Stimulated activated CD8-positive, alpha-beta memory T cell treated with anti-CD3 and anti-CD28 coated beads, Interleukin-15, amount 100 ng/mL, for 24 hours (primary cell): ENCODE data around the gene TOP2A.

Source experiments
- DNase-seq: peaks from one replicate; pipeline ENCODE4 v3.0.0-alpha.2; 2020; ENCODE audit warnings: low read depth

TOP2A gene

DNA sequence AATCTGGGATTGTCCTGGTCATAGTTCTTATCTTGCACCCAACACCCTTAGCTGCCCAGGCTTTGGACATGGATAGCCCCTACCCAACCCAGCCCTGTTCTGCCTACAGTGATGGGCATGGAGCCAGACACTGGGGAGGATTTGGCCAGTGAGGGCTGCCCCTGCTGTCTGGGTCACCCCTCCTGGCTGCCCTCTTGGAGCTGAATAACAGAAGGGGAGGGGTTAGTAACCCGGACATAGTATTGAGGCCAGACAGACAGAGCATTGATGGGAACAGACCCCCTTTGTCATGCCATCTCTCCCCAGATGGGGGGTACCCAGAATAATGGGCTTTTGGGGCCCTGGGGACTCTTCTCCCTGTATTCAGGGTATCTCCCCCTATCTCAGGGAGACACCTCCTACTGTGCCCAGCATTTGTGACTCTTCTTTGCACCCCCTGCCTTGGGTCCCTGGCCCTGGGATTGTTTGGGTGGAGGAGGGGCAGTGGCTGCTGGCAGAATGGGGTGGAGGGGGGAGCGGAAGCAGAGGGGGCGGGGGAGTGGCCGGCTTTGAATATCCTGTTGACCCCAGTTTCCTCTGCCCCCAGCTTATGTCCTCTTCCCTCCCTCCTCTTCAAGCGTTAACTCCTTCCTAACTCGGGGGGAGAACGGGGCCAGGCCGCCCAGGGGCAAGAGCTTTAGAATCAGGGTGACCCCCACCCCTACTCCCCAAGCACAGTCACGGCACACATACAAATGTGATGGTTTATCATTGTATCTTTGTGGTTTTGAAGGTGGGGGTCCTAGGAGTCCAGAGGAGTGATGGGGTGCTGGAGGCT, 70.2 kb downstream of the TOP2A start:
- no peak for DNase-seq

- DNase-seq = no peak
Observed at GRCh38 chr17:40346765-40347158, 70.9 kb downstream of the TOP2A start.

GRCh38 chr17:40345994-40346764, 71.5 kb downstream of the TOP2A start:
- DNase-seq = no peak

GRCh38 chr17:40345161-40345993, 72.3 kb downstream of the TOP2A start:
- no peak for DNase-seq

DNA sequence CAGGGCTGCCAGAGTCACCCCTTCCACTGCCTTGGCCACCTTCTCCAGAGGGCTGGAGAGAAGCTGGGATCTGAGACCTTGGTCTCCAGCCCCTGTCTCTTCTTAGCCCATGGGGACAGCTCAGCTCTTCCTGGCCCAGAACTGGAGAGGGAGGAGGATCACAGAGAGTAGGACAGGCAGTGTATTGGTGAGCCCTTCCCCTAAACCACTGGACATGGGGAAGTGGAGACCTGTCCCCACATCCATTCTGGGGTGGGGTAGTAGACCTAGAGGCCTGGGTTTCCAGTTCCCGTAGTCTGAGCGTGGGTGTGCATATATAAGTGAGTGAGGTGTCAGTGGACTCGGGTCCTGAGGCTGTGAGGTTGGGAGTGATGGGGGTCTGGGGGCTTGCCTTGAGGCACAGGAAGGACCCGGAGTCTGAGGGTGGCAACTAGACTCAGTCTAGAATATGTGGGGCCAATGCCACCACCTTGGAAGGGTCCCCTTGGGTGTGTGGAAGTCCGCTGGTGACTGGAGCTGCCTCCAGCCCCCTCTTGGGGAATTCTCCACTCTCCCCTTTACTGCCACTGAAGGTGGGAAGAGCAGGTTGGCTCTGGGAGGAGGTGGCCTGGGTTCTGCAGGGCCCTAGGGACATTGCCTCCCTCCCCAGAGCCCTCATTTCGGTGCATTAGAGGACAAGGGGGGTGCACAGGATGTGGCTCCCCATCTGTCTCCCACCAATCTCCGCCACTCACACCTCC, 73.1 kb downstream of the TOP2A start:
- no peak for DNase-seq

- DNase-seq = no peak
Observed at GRCh38 chr17:40343219-40344119, 74.2 kb downstream of the TOP2A start.

GRCh38 chr17:40342504-40343218, 75.0 kb downstream of the TOP2A start:
- DNase-seq = no peak

- no peak for DNase-seq
Observed at GRCh38 chr17:40341808-40342503, 75.7 kb downstream of the TOP2A start.

GRCh38 chr17:40340880-40341807, 76.6 kb downstream of the TOP2A start:
- peak; percentile 58 for DNase-seq

DNA sequence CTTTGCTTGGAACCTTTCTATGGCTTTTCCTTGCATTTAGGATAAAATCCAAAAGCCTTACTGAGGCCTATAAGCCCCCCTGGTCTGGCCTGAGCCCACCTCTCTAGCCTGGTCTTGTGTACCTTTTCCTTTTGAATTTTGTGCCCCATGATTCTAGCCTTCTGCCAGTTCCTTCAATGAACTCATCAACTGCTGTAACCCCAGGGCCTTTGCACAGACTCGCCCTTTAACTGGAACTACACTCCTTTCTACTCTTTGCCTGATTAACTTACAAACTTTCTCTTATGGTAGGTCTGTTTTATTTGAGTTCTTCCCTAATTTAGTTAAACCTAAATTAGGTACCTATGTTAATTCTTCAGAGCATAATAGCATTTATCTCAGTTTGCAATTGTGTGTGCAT, 77.4 kb downstream of the TOP2A start:
- no peak for DNase-seq

- DNase-seq = no peak
Observed at GRCh38 chr17:40338941-40339649, 78.6 kb downstream of the TOP2A start.
